OCI-LY1 (cell line): ENCODE results near the gene CCN6.

Experiments used
- EZH2 ChIP-seq: fragments of 200-600 bp; sonication (generic), shearing (Covaris generic); IDR thresholded peaks from 2 replicates; pipeline ENCODE4 v1.8.0; 2017; ENCODE audit warnings: borderline replicate concordance, mixed run types, mild to moderate bottlenecking, antibody characterized with exemption, low read length, moderate library complexity, mixed read lengths
- TF ChIP-seq, protein P1 (sequence below): fragments of 200-600 bp; sonication (generic), shearing (Covaris generic); IDR thresholded peaks from 2 replicates; pipeline ENCODE4 v1.5.1; 2017; ENCODE audit warnings: mild to moderate bottlenecking, antibody characterized with exemption, low read length, moderate library complexity, mixed read lengths

DNA sequence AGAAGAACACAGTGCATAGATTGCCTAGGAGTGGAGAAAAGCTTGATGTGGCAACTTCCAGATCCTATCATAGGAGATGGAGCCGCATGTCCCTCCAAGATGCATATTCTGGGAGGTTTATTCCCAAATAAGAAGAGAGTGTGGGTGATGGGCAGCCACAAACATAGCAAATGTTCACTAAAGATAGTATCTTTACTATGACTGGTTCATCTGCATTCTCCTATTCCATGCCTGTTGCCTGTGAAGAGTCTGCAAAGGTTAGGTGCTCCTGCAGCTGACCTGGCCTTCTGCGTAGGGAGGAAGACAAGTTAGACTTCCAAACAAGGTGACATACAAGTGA, 14.5 kb upstream of the CCN6 start:
- TF ChIP-seq, protein P1, sequence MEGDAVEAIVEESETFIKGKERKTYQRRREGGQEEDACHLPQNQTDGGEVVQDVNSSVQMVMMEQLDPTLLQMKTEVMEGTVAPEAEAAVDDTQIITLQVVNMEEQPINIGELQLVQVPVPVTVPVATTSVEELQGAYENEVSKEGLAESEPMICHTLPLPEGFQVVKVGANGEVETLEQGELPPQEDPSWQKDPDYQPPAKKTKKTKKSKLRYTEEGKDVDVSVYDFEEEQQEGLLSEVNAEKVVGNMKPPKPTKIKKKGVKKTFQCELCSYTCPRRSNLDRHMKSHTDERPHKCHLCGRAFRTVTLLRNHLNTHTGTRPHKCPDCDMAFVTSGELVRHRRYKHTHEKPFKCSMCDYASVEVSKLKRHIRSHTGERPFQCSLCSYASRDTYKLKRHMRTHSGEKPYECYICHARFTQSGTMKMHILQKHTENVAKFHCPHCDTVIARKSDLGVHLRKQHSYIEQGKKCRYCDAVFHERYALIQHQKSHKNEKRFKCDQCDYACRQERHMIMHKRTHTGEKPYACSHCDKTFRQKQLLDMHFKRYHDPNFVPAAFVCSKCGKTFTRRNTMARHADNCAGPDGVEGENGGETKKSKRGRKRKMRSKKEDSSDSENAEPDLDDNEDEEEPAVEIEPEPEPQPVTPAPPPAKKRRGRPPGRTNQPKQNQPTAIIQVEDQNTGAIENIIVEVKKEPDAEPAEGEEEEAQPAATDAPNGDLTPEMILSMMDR, result no peak
- no peak for TF ChIP-seq EZH2
